H1 (cell line): ENCODE data around the gene KRT80. TPM values are rescaled to one million over a fixed set of nuclear protein-coding genes. Genes with fewer than 3 reads are reported as not detected.

ENCODE experiments used
- CHD2 ChIP-seq: IDR thresholded peaks from 2 replicates; pipeline ENCODE4 v1.6.1; 2012; ENCODE audit warnings: low read length, improper control_type of control experiment
- EZH2 ChIP-seq: fragments of 200-600 bp; sonication (generic); IDR thresholded peaks from 2 replicates; pipeline ENCODE4 v1.7.1; 2012; ENCODE audit warnings: low read depth, mild to moderate bottlenecking, moderate library complexity, low read length, inconsistent platforms; ENCODE audit not compliant: severe bottlenecking
- FOSL1 ChIP-seq: IDR thresholded peaks from 2 replicates; pipeline ENCODE4 v1.6.1; 2011; ENCODE audit warnings: mild to moderate bottlenecking, low read depth, low read length, moderate library complexity; ENCODE audit not compliant: insufficient read depth
- GABPA ChIP-seq: IDR thresholded peaks from 2 replicates; pipeline ENCODE4 v1.6.1; 2011; ENCODE audit warnings: mild to moderate bottlenecking, low read length, moderate library complexity, borderline replicate concordance; ENCODE audit not compliant: insufficient read depth
- GTF2F1 ChIP-seq: IDR thresholded peaks from 2 replicates; pipeline ENCODE4 v1.6.1; 2012; ENCODE audit warnings: low read depth, low read length, improper control_type of control experiment, borderline replicate concordance
- MAFK ChIP-seq: IDR thresholded peaks from 2 replicates; pipeline ENCODE4 v1.6.1; 2012; ENCODE audit warnings: low read depth, mild to moderate bottlenecking, improper control_type of control experiment, low read length
- NANOG ChIP-seq: IDR thresholded peaks from 2 replicates; pipeline ENCODE4 v1.6.1; 2011; ENCODE audit warnings: low read length, low read depth, mild to moderate bottlenecking, inconsistent platforms; ENCODE audit not compliant: insufficient read depth, poor library complexity, severe bottlenecking
- PHF8 ChIP-seq: fragments of 200-600 bp; sonication (generic); conservative IDR thresholded peaks from 2 replicates; pipeline ENCODE4 v1.7.1; 2012; ENCODE audit warnings: low read depth, mild to moderate bottlenecking, inconsistent platforms, low read length, moderate library complexity
- POU5F1 ChIP-seq: IDR thresholded peaks from 2 replicates; pipeline ENCODE4 v1.6.1; 2011; ENCODE audit warnings: low read depth, mild to moderate bottlenecking, low read length, moderate library complexity
- RAD21 ChIP-seq, 2 experiments: IDR thresholded peaks in 1 of 2; conservative IDR thresholded peaks in 1 of 2; 2 replicates each; pipeline ENCODE4 v1.6.1; 2011; ENCODE audit warnings: low read depth in 2 of 2, low read length in 2 of 2, improper control_type of control experiment in 1 of 2, inconsistent platforms in 1 of 2, mild to moderate bottlenecking in 1 of 2, moderate library complexity in 1 of 2
- SAP30 ChIP-seq: fragments of 300-600 bp; sonication (generic); IDR thresholded peaks from 2 replicates; pipeline ENCODE4 v1.7.1; 2012; ENCODE audit warnings: low read length, moderate library complexity, mild to moderate bottlenecking, inconsistent platforms; ENCODE audit not compliant: insufficient read depth, insufficient replicate concordance
- SIRT6 ChIP-seq: IDR thresholded peaks from one replicate; pipeline ENCODE4 v1.7.1; 2012; ENCODE audit warnings: low read length, inconsistent platforms
- SP1 ChIP-seq: IDR thresholded peaks from 2 replicates; pipeline ENCODE4 v1.6.1; 2011; ENCODE audit warnings: low read depth, low read length
- SUZ12 ChIP-seq: fragments of 200-600 bp; sonication (generic); IDR thresholded peaks from 2 replicates; pipeline ENCODE4 v1.6.1; 2012; ENCODE audit warnings: mild to moderate bottlenecking, inconsistent platforms, low read length, moderate library complexity, mixed read lengths
- TAF7 ChIP-seq: optimal IDR thresholded peaks from 2 replicates; pipeline ENCODE3; 2011; ENCODE audit warnings: low read depth, mild to moderate bottlenecking, inconsistent platforms, low read length, moderate library complexity, borderline replicate concordance
- TEAD4 ChIP-seq: IDR thresholded peaks from 2 replicates; pipeline ENCODE4 v1.6.1; 2012; ENCODE audit warnings: low read depth, low read length, inconsistent platforms, mixed read lengths
- polyA plus RNA-seq, 7 experiments: library from polyadenylated mRNA; depleted of rRNA in 3 of 7; stranded (reverse) in 5 of 7; unstranded in 2 of 7; fragments of >200 nt in 5 of 7; fragments of 200-250 nt in 2 of 7; gene quantifications; 1 replicate in 5 of 7; 2 replicates in 1 of 7; 4 replicates in 1 of 7; pipeline versions ENCODE4 v1.2.1 to v1.2.3, GENCODE V29; 2011 to 2013; ENCODE audit warnings: missing spikeins in 2 of 7, mixed read lengths in 2 of 7
- total RNA-seq: library from RNA; stranded (reverse); fragmentation: NEBNext Ultra II Directional; extraction: Animal tissue kit (Norgen Biotek cat#: 25700); gene quantifications from 2 replicates; pipeline ENCODE4 v1.2.1, GENCODE V29; 2021
- TF ChIP-seq, protein P1 (sequence below): IDR thresholded peaks from 2 replicates; pipeline ENCODE4 v1.6.1; 2011; ENCODE audit warnings: low read length, improper control_type of control experiment
- TF ChIP-seq, protein P2 (sequence below): IDR thresholded peaks from 2 replicates; pipeline ENCODE4 v1.6.1; 2012; ENCODE audit warnings: inconsistent platforms
- TF ChIP-seq, protein P3 (sequence below): IDR thresholded peaks from 2 replicates; pipeline ENCODE4 v1.6.1; 2012; ENCODE audit warnings: low read length, inconsistent platforms

KRT80 gene
- total and polyA plus RNA-seq, 2 of the 8 experiments (the other 6 are each of a cell fraction or from before 2014, with no cell fraction given) = 0.05 TPM; not detected in 1

DNA sequence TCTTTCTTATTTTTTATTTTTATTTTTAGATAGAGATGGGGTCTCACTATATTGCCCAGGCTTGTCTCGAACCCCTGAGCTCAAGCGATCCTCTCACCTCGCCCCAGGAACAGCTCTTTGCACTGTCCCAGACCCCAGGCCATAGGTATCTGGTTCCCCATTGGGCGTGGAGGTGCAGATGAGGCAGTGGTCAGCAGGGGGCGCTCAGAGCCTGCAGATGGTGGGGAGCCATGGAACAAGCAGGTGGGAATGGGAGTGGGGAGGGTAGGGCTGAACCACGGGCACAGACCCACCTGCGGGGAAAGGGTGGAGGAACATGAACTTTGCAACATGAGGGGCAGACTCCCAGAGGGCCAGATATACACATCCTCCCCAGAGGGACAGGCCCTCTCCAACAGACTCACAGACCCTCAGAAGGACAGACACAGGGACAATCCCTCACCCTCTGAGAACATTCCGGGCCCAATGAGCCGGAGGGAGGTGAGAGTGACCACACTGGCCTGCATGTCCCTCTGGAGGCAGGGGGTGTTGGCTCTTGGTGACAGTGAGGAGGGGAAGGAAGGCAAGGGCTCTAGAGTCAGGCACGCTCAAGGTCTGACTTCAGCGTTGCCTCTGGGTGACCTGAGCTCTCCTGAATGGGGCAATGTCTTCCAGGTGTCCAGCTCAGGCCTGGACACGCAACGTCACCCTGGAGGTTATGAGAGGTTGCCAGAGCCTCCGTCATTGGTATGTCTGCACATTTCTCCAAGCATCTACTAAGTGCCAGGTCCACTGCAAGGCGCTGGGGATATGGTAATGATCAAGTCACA is 34.9 kb downstream of the KRT80 start (continued):
- TF ChIP-seq SIRT6 = no peak
- TF ChIP-seq SP1 = no peak
- no peak for TF ChIP-seq SUZ12
- no peak for TF ChIP-seq POU5F1
- no peak for TF ChIP-seq PHF8
- TF ChIP-seq, protein P1, sequence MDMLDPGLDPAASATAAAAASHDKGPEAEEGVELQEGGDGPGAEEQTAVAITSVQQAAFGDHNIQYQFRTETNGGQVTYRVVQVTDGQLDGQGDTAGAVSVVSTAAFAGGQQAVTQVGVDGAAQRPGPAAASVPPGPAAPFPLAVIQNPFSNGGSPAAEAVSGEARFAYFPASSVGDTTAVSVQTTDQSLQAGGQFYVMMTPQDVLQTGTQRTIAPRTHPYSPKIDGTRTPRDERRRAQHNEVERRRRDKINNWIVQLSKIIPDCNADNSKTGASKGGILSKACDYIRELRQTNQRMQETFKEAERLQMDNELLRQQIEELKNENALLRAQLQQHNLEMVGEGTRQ = no peak
- TF ChIP-seq, protein P2, sequence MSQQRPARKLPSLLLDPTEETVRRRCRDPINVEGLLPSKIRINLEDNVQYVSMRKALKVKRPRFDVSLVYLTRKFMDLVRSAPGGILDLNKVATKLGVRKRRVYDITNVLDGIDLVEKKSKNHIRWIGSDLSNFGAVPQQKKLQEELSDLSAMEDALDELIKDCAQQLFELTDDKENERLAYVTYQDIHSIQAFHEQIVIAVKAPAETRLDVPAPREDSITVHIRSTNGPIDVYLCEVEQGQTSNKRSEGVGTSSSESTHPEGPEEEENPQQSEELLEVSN = no peak
- no peak for TF ChIP-seq NANOG
- no peak for TF ChIP-seq TEAD4
- no peak for TF ChIP-seq FOSL1
- TF ChIP-seq MAFK = no peak
- TF ChIP-seq CHD2 = 0 out of 2 replicates have a peak, but pooled peaks have one; percentile 19
- TF ChIP-seq TAF7 = peak; percentile 52
- no peak for TF ChIP-seq GABPA
- TF ChIP-seq RAD21 (IDR thresholded peaks at IDR 0.05 in 1 of 2, conservative IDR thresholded peaks at IDR 0.05 in 1 of 2; ENCODE audit: low read depth in 2 of 2, low read length in 2 of 2) = peak; percentile 100
- no peak for TF ChIP-seq SAP30
- TF ChIP-seq, protein P3, sequence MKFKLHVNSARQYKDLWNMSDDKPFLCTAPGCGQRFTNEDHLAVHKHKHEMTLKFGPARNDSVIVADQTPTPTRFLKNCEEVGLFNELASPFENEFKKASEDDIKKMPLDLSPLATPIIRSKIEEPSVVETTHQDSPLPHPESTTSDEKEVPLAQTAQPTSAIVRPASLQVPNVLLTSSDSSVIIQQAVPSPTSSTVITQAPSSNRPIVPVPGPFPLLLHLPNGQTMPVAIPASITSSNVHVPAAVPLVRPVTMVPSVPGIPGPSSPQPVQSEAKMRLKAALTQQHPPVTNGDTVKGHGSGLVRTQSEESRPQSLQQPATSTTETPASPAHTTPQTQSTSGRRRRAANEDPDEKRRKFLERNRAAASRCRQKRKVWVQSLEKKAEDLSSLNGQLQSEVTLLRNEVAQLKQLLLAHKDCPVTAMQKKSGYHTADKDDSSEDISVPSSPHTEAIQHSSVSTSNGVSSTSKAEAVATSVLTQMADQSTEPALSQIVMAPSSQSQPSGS = no peak
- TF ChIP-seq GTF2F1 = no peak
- TF ChIP-seq EZH2 = no peak
